Calu3 (cell line): ENCODE measurements around the gene IGFBP5. TPM values are rescaled to one million over a fixed set of nuclear protein-coding genes. Genes with fewer than 3 reads are reported as not detected.

ENCODE experiments used
- BruUV-seq: library from RNA; stranded (reverse); fragments of 400-500 nt; replicated peaks from 2 replicates; lab custom pipeline; 2021; lab: Mats Ljungman, UMichigan
- CTCF ChIA-PET: fragments of 300-600 bp; sonication (Branson Sonifier 250); formaldehyde crosslinking; loops from one replicate; lab custom pipeline; 2022; ENCODE audit warnings: antibody characterized with exemption; lab: Charles Lee
- DNase-seq: peaks from one replicate; pipeline ENCODE4 v3.0.0; 2022
- H3K27ac Mint-ChIP-seq: one replicate; pipeline ENCODE4 v1.8.0; 2022; ENCODE audit warnings: mixed read lengths; ENCODE audit not compliant: unreplicated experiment
- H3K27me3 Mint-ChIP-seq: one replicate; pipeline ENCODE4 v1.8.0; 2022; ENCODE audit warnings: mixed read lengths; ENCODE audit not compliant: unreplicated experiment
- H3K36me3 Mint-ChIP-seq: one replicate; pipeline ENCODE4 v1.8.0; 2022; ENCODE audit warnings: mild to moderate bottlenecking, moderate library complexity, mixed read lengths; ENCODE audit not compliant: insufficient read depth, unreplicated experiment
- H3K4me1 Mint-ChIP-seq: one replicate; pipeline ENCODE4 v1.8.0; 2022; ENCODE audit warnings: mild to moderate bottlenecking, low read depth, mixed read lengths; ENCODE audit not compliant: unreplicated experiment
- H3K4me3 Mint-ChIP-seq: one replicate; pipeline ENCODE4 v1.8.0; 2022; ENCODE audit warnings: mild to moderate bottlenecking, low read depth, moderate library complexity, mixed read lengths; ENCODE audit not compliant: unreplicated experiment
- H3K9me3 Mint-ChIP-seq: one replicate; pipeline ENCODE4 v1.8.0; 2022; ENCODE audit warnings: low read depth, mixed read lengths; ENCODE audit not compliant: unreplicated experiment
- CTCF ChIP-seq: fragments of 200-600 bp; IDR thresholded peaks from one replicate; pipeline ENCODE4 v1.8.0; 2022; ENCODE audit warnings: antibody characterized with exemption; ENCODE audit not compliant: unreplicated experiment
- intact Hi-C: fragments of 100-400 bp; cut with micrococcal nuclease; formaldehyde crosslinking; loops from one replicate; pipeline ENCODE4 v1.10.0; 2022; ENCODE audit not compliant: unreplicated experiment
- total RNA-seq: library from RNA; stranded (reverse); gene quantifications from 2 replicates; pipeline ENCODE4 v1.2.3, GENCODE V29; 2022

The IGFBP5 gene
- total RNA-seq, 1 experiment from 2014 or later = 14.8 TPM

- Mint-ChIP-seq H3K4me1 (peaks cover 32% of the 10 kb centered on the region), H3K4me3 (no peak overlapping the region), H3K27ac (no peak overlapping the region), H3K9me3 (no peaks in the 10 kb centered on the region), H3K36me3 (peaks cover 4% of the 10 kb centered on the region), H3K27me3 (no peaks in the 10 kb centered on the region)
- intact Hi-C loops = no loop called here
- DNase-seq = no peak
- no peak for TF ChIP-seq CTCF
- no TSS peak for BruUV-seq
- CTCF ChIA-PET = interaction anchor here (0.7 kb wide), 1 partner anchor 177 kb away, joined by 4 read pairs; no protein-coding TSS in a partner anchor
Observed at GRCh38 chr2:216687111-216687510, 8.2 kb downstream of the IGFBP5 start.

DNA sequence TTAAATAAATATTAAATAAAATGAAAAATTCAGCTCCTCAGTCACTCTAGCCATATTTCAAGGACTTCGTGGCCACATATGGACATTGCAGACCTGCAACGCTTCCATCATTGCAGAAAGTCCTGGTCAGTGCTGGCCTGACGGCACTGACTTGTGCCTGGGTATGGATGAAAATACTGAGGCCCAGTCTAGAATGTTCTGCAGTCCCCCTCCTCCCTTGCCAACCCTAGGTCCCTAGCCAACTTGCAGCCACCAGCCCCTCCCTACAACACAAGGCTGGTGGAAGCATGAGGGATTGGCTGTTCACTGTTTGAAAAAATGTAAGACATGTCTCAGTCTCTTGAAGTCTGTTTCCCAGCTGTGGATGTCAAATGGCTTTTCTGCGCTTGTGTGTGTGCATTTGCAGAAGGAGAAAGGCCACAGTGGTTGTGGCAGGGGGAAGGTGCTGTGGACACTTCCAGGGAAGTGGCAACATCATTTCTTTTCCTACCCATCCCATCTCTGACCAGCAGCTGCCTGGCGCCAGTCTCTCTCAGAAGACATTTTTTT is 9.9 kb downstream of the IGFBP5 start:
- BruUV-seq = no TSS peak
- H3K36me3 Mint-ChIP-seq = no peaks in the 10 kb centered on the region
- H3K4me1 Mint-ChIP-seq = peaks cover 26% of the 10 kb centered on the region
- no peak for TF ChIP-seq CTCF
- no peak overlapping the region for H3K27ac Mint-ChIP-seq
- no peak for DNase-seq
- CTCF ChIA-PET = interaction anchor here (1.0 to 1.8 kb wide), 2 partner anchors 34 to 1028 kb away, joined by 4 to 7 read pairs; no protein-coding TSS in a partner anchor
- no peak overlapping the region for H3K4me3 Mint-ChIP-seq
- H3K9me3 Mint-ChIP-seq = no peaks in the 10 kb centered on the region
- intact Hi-C loops = no loop called here
- H3K27me3 Mint-ChIP-seq = no peaks in the 10 kb centered on the region

- Mint-ChIP-seq H3K36me3 (no peaks in the 10 kb centered on the region), H3K9me3 (no peaks in the 10 kb centered on the region), H3K4me3 (no peak overlapping the region), H3K4me1 (peaks cover 20% of the 10 kb centered on the region), H3K27me3 (no peaks in the 10 kb centered on the region), H3K27ac (no peak overlapping the region)
- no peak for TF ChIP-seq CTCF
- CTCF ChIA-PET = interaction anchor here (1.8 kb wide), 1 partner anchor 1030 kb away, joined by 7 read pairs; no protein-coding TSS in a partner anchor
- BruUV-seq = no TSS peak
- intact Hi-C loops = loop anchor here (2.0 kb wide), 1 partner anchor 1073 kb away; no protein-coding TSS in a partner anchor
- DNase-seq = no peak
Observed at GRCh38 chr2:216683846-216684245, 11.5 kb downstream of the IGFBP5 start.

GRCh38 chr2:216681683-216682082 is 13.7 kb downstream of the IGFBP5 start:
- H3K27ac Mint-ChIP-seq = peak overlapping the region; percentile 35
- H3K4me3 Mint-ChIP-seq = peak overlapping the region; percentile 40
- no peaks in the 10 kb centered on the region for H3K9me3 Mint-ChIP-seq
- no TSS peak for BruUV-seq
- TF ChIP-seq CTCF = no peak
- no peak for DNase-seq
- H3K27me3 Mint-ChIP-seq = peaks cover 2% of the 10 kb centered on the region
- peaks cover 28% of the 10 kb centered on the region for H3K4me1 Mint-ChIP-seq
- CTCF ChIA-PET = interaction anchor here (0.7 to 1.9 kb wide), 4 partner anchors 484 to 1032 kb away, joined by 5 to 14 read pairs (median 9); no protein-coding TSS in a partner anchor
- no peaks in the 10 kb centered on the region for H3K36me3 Mint-ChIP-seq
- intact Hi-C loops = loop anchor here (1.0 to 2.0 kb wide), 4 partner anchors 485 to 1075 kb away; no protein-coding TSS in a partner anchor
